Smooth muscle cell of the brain vasculature (primary cell): Measurements from ENCODE around the gene RNF130.
"Not testable (repeated sequence)": the region's sequence is repeated elsewhere in the genome, so short reads cannot be mapped to it uniquely, and the experiment has no call there.

Source experiments
- DNase-seq: peaks from one replicate; pipeline ENCODE4 v3.0.0-alpha.2; 2012; ENCODE audit warnings: low read depth, low spot score

The RNF130 gene

GRCh38 chr5:180103487-180104167 is 32.1 kb upstream of the RNF130 start:
- DNase-seq = no peak

- no peak for DNase-seq
Observed at GRCh38 chr5:180102636-180103035, 31.1 kb upstream of the RNF130 start.

GRCh38 chr5:180101451-180102105 is 30.0 kb upstream of the RNF130 start:
- DNase-seq = no peak

- no peak for DNase-seq
Observed at GRCh38 chr5:180100621-180101450, 29.3 kb upstream of the RNF130 start.

GRCh38 chr5:180099733-180100611 is 28.4 kb upstream of the RNF130 start:
- DNase-seq = no peak

- DNase-seq = no peak
Observed at GRCh38 chr5:180098991-180099732, 27.6 kb upstream of the RNF130 start.

GRCh38 chr5:180098526-180098925 is 27.0 kb upstream of the RNF130 start:
- DNase-seq = no peak

GRCh38 chr5:180097926-180098325 is 26.4 kb upstream of the RNF130 start:
- no peak for DNase-seq

- DNase-seq = no peak
Observed at GRCh38 chr5:180097163-180097894, 25.8 kb upstream of the RNF130 start.

GRCh38 chr5:180096616-180097015 is 25.1 kb upstream of the RNF130 start:
- no peak for DNase-seq

GRCh38 chr5:180095545-180095944 is 24.0 kb upstream of the RNF130 start:
- DNase-seq = no peak

GRCh38 chr5:180093651-180094382 is 22.3 kb upstream of the RNF130 start:
- no peak for DNase-seq

GRCh38 chr5:180093241-180093640 is 21.7 kb upstream of the RNF130 start:
- no peak for DNase-seq

GRCh38 chr5:180090769-180091546 is 19.4 kb upstream of the RNF130 start:
- no peak for DNase-seq

- peak; percentile 29 for DNase-seq
Observed at GRCh38 chr5:180090098-180090768, 18.7 kb upstream of the RNF130 start.

- not testable (repeated sequence) for DNase-seq
Observed at GRCh38 chr5:180089628-180090027, 18.1 kb upstream of the RNF130 start.

- DNase-seq = no peak
Observed at GRCh38 chr5:180088561-180088960, 17.0 kb upstream of the RNF130 start.

GRCh38 chr5:180086816-180087399 is 15.3 kb upstream of the RNF130 start:
- no peak for DNase-seq
